AG04450 (cell line): Measurements from ENCODE around the gene WDR6. TPM values are rescaled to one million over a fixed set of nuclear protein-coding genes. Genes with fewer than 3 reads are reported as not detected.

Source experiments
- CTCF ChIA-PET: fragments of 300-600, 350-600 bp; formaldehyde crosslinking; extraction: SDS; loops from one replicate; lab custom pipeline; 2022; ENCODE audit warnings: antibody characterized with exemption, inconsistent platforms; lab: Charles Lee
- POLR2A ChIA-PET: fragments of 350-600 bp; formaldehyde crosslinking; extraction: SDS; loops from one replicate; lab custom pipeline; 2021; ENCODE audit warnings: antibody characterized with exemption, inconsistent platforms; lab: Yijun Ruan, JAX
- DNase-seq: peaks from one replicate; pipeline ENCODE4 v3.0.0-alpha.2; 2011; ENCODE audit warnings: low read depth, low spot score
- H3K27ac ChIP-seq: one replicate; pipeline ENCODE4 v1.5.1; 2012; ENCODE audit warnings: low read depth, low read length, control low read depth
- H3K27me3 ChIP-seq: one replicate; pipeline ENCODE4 v1.6.0; 2012; ENCODE audit warnings: low read length; ENCODE audit not compliant: control insufficient read depth, insufficient read depth
- H3K4me3 ChIP-seq: 2 replicates; pipeline ENCODE4 v1.5.1; 2011; ENCODE audit warnings: mild to moderate bottlenecking, low read depth, low read length, control low read depth
- H3K9me3 ChIP-seq: 2 replicates; pipeline ENCODE4 v1.5.1; 2012; ENCODE audit warnings: low read length; ENCODE audit not compliant: control insufficient read depth, insufficient read depth
- polyA plus RNA-seq: library from polyadenylated mRNA; depleted of rRNA; stranded (reverse); fragments of >200 nt; gene quantifications from 2 replicates; pipeline ENCODE4 v1.2.3, GENCODE V29; 2011
- TF ChIP-seq, protein P1 (sequence below): IDR thresholded peaks from 2 replicates; pipeline ENCODE4 v1.5.1; 2011; ENCODE audit warnings: low read depth, low read length, control low read depth, inconsistent platforms

The WDR6 gene
- polyA plus RNA-seq, 1 experiment = 101 TPM

DNA sequence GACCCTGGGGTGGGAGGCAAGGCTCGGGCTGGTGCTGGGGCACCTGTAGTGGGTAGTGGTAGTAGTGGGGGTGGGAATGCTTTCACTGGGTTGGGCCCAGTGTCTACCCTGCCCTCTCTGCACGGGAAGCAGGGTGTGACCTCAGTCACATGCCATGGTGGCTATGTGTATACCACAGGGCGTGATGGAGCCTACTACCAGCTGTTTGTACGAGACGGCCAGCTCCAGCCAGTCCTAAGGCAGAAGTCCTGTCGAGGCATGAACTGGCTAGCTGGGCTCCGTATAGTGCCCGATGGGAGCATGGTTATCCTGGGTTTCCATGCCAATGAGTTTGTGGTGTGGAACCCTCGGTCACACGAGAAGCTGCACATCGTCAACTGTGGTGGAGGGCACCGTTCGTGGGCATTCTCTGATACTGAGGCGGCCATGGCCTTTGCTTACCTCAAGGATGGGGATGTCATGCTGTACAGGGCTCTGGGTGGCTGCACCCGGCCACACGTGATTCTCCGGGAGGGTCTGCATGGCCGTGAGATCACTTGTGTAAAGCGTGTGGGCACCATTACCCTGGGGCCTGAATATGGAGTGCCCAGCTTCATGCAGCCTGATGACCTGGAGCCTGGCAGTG is 6.0 kb downstream of the WDR6 start:
- Histone ChIP-seq H3K9me3 (no peaks in the 10 kb centered on the region), H3K27ac (no peak overlapping the region), H3K27me3 (no peaks in the 10 kb centered on the region), H3K4me3 (no peak overlapping the region)
- TF ChIP-seq, protein P1, sequence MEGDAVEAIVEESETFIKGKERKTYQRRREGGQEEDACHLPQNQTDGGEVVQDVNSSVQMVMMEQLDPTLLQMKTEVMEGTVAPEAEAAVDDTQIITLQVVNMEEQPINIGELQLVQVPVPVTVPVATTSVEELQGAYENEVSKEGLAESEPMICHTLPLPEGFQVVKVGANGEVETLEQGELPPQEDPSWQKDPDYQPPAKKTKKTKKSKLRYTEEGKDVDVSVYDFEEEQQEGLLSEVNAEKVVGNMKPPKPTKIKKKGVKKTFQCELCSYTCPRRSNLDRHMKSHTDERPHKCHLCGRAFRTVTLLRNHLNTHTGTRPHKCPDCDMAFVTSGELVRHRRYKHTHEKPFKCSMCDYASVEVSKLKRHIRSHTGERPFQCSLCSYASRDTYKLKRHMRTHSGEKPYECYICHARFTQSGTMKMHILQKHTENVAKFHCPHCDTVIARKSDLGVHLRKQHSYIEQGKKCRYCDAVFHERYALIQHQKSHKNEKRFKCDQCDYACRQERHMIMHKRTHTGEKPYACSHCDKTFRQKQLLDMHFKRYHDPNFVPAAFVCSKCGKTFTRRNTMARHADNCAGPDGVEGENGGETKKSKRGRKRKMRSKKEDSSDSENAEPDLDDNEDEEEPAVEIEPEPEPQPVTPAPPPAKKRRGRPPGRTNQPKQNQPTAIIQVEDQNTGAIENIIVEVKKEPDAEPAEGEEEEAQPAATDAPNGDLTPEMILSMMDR = no peak
- POLR2A ChIA-PET = interaction anchor here (1.6 to 2.7 kb wide), 2 partner anchors 8 to 16 kb away, joined by 4 to 13 read pairs; partner anchors contain the start of genes IMPDH2 and NDUFAF3
- no peak for DNase-seq
- CTCF ChIA-PET = interaction anchor here (1.2 to 2.2 kb wide), 3 partner anchors 9 to 26 kb away, joined by 3 to 19 read pairs (median 6); partner anchors contain the start of gene NDUFAF3

DNA sequence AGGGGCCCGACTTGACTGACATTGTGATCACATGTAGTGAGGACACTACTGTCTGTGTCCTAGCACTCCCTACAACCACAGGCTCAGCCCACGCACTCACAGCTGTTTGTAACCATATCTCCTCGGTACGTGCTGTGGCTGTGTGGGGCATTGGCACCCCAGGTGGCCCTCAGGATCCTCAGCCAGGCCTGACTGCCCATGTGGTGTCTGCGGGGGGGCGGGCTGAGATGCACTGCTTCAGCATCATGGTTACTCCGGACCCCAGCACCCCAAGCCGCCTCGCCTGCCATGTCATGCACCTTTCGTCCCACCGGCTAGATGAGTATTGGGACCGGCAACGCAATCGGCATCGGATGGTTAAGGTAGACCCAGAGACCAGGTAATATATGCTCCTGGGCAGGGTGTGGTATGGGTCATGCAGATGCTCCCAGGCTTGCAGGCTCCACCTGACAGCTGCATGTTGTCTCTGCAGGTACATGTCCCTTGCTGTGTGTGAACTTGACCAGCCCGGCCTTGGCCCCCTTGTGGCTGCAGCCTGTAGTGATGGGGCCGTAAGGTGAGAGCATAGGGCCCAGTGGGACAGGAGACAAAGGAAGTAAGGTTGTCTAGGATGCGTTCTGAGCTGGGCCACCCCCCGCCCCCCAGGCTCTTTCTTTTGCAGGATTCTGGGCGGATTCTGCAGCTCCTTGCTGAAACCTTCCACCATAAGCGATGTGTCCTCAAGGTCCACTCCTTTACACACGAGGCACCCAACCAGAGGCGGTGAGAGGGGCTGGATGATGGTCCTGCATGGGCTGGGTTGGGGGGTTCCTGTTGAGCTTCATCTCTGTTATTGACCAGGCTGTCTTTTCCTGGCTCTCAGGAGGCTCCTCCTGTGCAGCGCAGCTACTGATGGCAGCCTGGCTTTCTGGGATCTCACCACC is 6.8 kb downstream of the WDR6 start:
- no peak overlapping the region for H3K27ac ChIP-seq
- H3K27me3 ChIP-seq = no peaks in the 10 kb centered on the region
- POLR2A ChIA-PET = interaction anchor here (0.8 to 2.7 kb wide), 2 partner anchors 7 to 26 kb away, joined by 3 to 13 read pairs; partner anchors contain the start of gene NDUFAF3
- no peaks in the 10 kb centered on the region; the same call in 1 of the 2 replicates for H3K9me3 ChIP-seq
- DNase-seq = no peak
- CTCF ChIA-PET = interaction anchor here (0.8 to 2.2 kb wide), 5 partner anchors 8 to 345 kb away, joined by 3 to 19 read pairs (median 3); partner anchors contain the start of genes NDUFAF3 and P4HTM
- TF ChIP-seq, protein P1 = peak; percentile 67
- H3K4me3 ChIP-seq = no peak overlapping the region

DNA sequence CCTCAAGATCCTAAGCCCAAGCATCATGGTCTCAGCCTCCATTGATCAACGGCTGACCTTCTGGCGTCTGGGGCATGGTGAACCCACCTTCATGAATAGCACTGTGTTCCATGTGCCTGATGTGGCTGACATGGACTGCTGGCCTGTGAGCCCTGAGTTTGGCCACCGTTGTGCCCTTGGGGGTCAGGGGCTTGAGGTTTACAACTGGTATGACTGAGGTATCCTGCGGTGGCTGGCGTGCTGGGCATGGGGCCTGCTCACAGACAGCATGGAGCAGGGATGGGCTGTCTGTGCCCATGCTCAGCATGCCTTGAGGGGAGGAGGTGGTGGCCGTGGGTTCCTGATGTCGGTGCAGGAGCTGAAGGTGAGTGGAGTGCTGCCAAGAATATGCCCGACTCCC is 7.9 kb downstream of the WDR6 start:
- ChIA-PET POLR2A (interaction anchor here (0.9 to 4.0 kb wide), 2 partner anchors 8 to 14 kb away, joined by 3 to 33 read pairs; partner anchors contain the start of genes IMPDH2 and WDR6), CTCF (no interaction called here)
- TF ChIP-seq, protein P1 = no peak
- Histone ChIP-seq H3K27ac (no peak overlapping the region), H3K9me3 (no peaks in the 10 kb centered on the region; the same call in 1 of the 2 replicates), H3K4me3 (no peak overlapping the region), H3K27me3 (no peaks in the 10 kb centered on the region)
- DNase-seq = no peak

DNA sequence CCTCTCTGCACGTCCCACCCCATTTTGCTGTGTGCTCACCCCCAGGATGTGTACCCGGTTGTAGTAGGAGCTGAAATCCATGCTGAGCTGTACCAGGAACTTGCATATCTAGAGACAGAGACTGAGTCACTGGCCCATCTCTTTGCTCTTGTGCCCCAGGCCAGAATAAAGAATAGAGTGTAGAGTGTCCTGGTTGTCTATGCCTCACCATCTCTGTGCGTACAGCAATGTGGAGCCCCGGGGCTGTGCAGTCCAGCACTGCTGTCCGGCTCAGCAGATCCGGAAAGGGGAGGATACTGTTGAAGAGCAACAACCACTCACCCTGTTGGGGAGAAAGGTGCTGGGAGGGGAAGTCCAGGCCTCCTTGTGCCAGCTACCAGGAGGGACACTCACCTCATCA is 8.6 kb downstream of the WDR6 start:
- no peak overlapping the region for H3K27ac ChIP-seq
- DNase-seq = no peak
- H3K27me3 ChIP-seq = no peaks in the 10 kb centered on the region
- CTCF ChIA-PET = no interaction called here
- TF ChIP-seq, protein P1 = no peak
- no peaks in the 10 kb centered on the region; the same call in 1 of the 2 replicates for H3K9me3 ChIP-seq
- POLR2A ChIA-PET = interaction anchor here (0.8 to 4.0 kb wide), 3 partner anchors 9 to 26 kb away, joined by 3 to 33 read pairs (median 4); partner anchors contain the start of genes IMPDH2, P4HTM and WDR6
- H3K4me3 ChIP-seq = no peak overlapping the region
